C4-2B (cell line): ENCODE data around the gene TUBB6.

Experiments
- H3K27ac ChIP-seq: fragments of 450-650 bp; 2 replicates; pipeline ENCODE4 v1.5.1; 2017
- CTCF ChIP-seq: fragments of 450-650 bp; conservative IDR thresholded peaks from 2 replicates; pipeline ENCODE4 v1.5.1; 2017; ENCODE audit warnings: mild to moderate bottlenecking
- ZFX ChIP-seq: fragments of 450-650 bp; IDR thresholded peaks from 2 replicates; pipeline ENCODE4 v1.6.1; 2017

The TUBB6 gene

GRCh38 chr18:12347895-12348294 lies 39.9 kb downstream of the TUBB6 start:
- TF ChIP-seq ZFX (no peak), CTCF (no peak)
- no peak overlapping the region for H3K27ac ChIP-seq

- TF ChIP-seq CTCF (no peak), ZFX (no peak)
- H3K27ac ChIP-seq = no peak overlapping the region
Observed at GRCh38 chr18:12352188-12352587, 44.1 kb downstream of the TUBB6 start.

GRCh38 chr18:12359515-12359927 lies 51.5 kb downstream of the TUBB6 start:
- no peak overlapping the region for H3K27ac ChIP-seq
- TF ChIP-seq CTCF (no peak), ZFX (no peak)

- TF ChIP-seq ZFX = no peak
- no peak for TF ChIP-seq CTCF
- H3K27ac ChIP-seq = no peak overlapping the region
Observed at GRCh38 chr18:12361770-12362378, 53.8 kb downstream of the TUBB6 start.

- TF ChIP-seq CTCF (no peak), ZFX (no peak)
- no peak overlapping the region for H3K27ac ChIP-seq
Observed at GRCh38 chr18:12362473-12363174, 54.6 kb downstream of the TUBB6 start.

GRCh38 chr18:12366379-12366778 lies 58.3 kb downstream of the TUBB6 start:
- H3K27ac ChIP-seq = no peak overlapping the region
- TF ChIP-seq CTCF = no peak
- no peak for TF ChIP-seq ZFX

- H3K27ac ChIP-seq = no peak overlapping the region
- TF ChIP-seq ZFX = no peak
- no peak for TF ChIP-seq CTCF
Observed at GRCh38 chr18:12366784-12367183, 58.7 kb downstream of the TUBB6 start.
